WERI-Rb-1 (cell line): Measurements from ENCODE around the gene ERCC6L2.

Source experiments
- DNase-seq: peaks from one replicate; pipeline ENCODE4 v3.0.0-alpha.2; 2020
- H3K27ac ChIP-seq: fragments of 250-450 bp; sonication (Bioruptor Pico); 2 replicates; pipeline ENCODE4 v1.5.1; 2020; ENCODE audit warnings: mild to moderate bottlenecking, moderate library complexity
- H3K27me3 ChIP-seq: fragments of 250-450 bp; sonication (Bioruptor Pico); 2 replicates; pipeline ENCODE4 v1.5.1; 2021; ENCODE audit warnings: mild to moderate bottlenecking, low read depth, moderate library complexity; ENCODE audit not compliant: insufficient read depth, severe bottlenecking
- H3K36me3 ChIP-seq: fragments of 250-450 bp; sonication (Bioruptor Pico); 2 replicates; pipeline ENCODE4 v1.5.1; 2020; ENCODE audit warnings: mild to moderate bottlenecking, moderate library complexity
- H3K4me3 ChIP-seq: 2 replicates; pipeline ENCODE4 v1.5.1; 2011; ENCODE audit warnings: low read depth, mild to moderate bottlenecking, control low read depth, low read length
- H3K9me3 ChIP-seq: fragments of 250-450 bp; sonication (Bioruptor Pico); 2 replicates; pipeline ENCODE4 v1.5.1; 2021; ENCODE audit warnings: mild to moderate bottlenecking, moderate library complexity; ENCODE audit not compliant: severe bottlenecking
- TF ChIP-seq, protein P1 (sequence below): IDR thresholded peaks from 2 replicates; pipeline ENCODE4 v1.5.1; 2011; ENCODE audit warnings: low read depth, mild to moderate bottlenecking, control low read depth, inconsistent platforms, low read length

Gene ERCC6L2

DNA sequence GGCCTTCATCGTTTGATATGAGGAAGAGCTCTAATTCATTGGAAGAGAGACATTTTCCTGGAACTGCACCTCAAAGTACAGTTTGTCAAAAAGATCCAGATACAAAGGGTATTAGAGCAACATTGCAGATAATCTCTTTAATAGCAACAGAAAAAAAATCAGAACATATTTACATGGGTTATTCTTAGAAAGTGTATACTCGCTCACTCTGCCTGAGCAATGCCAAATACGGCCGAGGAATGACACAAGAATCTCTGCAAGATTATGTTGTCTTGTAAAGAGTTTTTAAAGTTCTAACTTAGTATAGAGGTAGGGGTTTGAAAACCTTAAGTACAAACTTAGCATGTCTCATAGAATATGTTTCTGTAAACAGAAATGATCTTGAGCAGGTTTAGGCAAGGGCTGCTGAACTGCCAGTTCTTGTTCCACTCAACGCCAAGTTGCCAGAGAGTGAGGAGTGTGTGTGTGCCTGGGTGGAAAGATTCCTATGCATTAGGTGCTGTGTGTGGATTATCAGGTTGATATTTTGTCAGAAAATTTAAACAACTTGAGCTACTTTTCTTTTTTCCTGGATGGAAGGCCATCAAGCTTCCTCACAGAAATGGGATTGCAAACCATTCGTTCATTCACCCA is 41.8 kb upstream of the ERCC6L2 start:
- TF ChIP-seq, protein P1, sequence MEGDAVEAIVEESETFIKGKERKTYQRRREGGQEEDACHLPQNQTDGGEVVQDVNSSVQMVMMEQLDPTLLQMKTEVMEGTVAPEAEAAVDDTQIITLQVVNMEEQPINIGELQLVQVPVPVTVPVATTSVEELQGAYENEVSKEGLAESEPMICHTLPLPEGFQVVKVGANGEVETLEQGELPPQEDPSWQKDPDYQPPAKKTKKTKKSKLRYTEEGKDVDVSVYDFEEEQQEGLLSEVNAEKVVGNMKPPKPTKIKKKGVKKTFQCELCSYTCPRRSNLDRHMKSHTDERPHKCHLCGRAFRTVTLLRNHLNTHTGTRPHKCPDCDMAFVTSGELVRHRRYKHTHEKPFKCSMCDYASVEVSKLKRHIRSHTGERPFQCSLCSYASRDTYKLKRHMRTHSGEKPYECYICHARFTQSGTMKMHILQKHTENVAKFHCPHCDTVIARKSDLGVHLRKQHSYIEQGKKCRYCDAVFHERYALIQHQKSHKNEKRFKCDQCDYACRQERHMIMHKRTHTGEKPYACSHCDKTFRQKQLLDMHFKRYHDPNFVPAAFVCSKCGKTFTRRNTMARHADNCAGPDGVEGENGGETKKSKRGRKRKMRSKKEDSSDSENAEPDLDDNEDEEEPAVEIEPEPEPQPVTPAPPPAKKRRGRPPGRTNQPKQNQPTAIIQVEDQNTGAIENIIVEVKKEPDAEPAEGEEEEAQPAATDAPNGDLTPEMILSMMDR = no peak
- H3K36me3 ChIP-seq = no peaks in the 10 kb centered on the region
- no peak for DNase-seq

DNA sequence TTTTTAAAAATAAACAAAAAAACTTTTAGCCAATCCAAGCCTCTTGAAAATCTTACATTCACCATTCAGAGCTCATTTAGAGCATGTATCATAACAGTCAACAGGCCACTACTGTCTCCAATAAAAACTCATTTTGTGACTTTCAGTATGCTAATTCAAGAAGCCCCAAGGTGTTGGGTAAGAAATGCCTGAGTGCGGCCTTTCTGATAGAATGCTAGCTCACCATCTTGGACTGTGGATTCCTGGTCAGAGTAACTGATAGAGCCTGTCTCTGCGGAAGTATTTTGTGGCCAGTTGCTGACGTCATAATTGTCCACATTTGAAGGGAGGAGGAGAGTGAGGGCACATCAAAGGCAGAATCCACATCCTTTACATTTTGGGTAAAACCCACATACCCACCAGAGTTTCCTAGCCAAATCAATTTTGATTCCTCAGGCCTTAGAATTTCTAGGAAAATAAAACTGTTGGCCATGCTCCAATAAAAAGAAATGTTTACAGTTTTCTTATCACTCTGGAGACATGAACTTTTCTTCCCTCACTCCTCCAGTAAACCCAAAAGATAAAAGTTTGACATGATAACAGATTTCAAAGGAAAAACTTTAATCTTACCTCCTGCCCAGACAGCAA is 41.1 kb upstream of the ERCC6L2 start:
- Histone ChIP-seq H3K9me3 (no peaks in the 10 kb centered on the region), H3K27ac (no peak overlapping the region), H3K4me3 (no peak overlapping the region), H3K27me3 (no peaks in the 10 kb centered on the region), H3K36me3 (no peaks in the 10 kb centered on the region)
- TF ChIP-seq, protein P1 = no peak
- DNase-seq = no peak

More for the DNA sequence above, 41.8 kb upstream of the ERCC6L2 start:
- no peaks in the 10 kb centered on the region for H3K27me3 ChIP-seq
- H3K27ac ChIP-seq = no peak overlapping the region
- H3K9me3 ChIP-seq = no peaks in the 10 kb centered on the region
- H3K4me3 ChIP-seq = no peak overlapping the region

DNA sequence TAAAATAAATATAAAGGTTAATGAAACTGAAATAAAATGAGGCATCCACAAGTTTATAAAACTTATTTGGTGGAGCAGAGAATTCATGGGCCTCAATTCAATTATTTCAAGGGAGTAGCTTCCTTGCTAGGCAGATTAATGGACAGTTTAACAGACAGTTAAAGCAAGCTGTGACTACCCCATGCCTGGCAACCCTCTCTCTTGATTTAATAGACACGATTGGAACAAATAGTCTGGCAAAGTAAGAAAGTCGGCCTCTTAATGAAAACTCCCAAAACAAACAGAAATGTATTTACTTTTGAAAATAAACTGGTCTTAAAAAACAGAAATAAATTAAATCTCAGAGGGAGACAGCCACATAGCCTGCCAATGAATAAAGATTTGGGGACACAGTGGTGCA is 40.1 kb upstream of the ERCC6L2 start:
- no peaks in the 10 kb centered on the region for H3K36me3 ChIP-seq
- no peak overlapping the region for H3K27ac ChIP-seq
- TF ChIP-seq, protein P1 = no peak
- DNase-seq = no peak
- H3K27me3 ChIP-seq = no peaks in the 10 kb centered on the region
- H3K9me3 ChIP-seq = no peaks in the 10 kb centered on the region
- H3K4me3 ChIP-seq = no peak overlapping the region

DNA sequence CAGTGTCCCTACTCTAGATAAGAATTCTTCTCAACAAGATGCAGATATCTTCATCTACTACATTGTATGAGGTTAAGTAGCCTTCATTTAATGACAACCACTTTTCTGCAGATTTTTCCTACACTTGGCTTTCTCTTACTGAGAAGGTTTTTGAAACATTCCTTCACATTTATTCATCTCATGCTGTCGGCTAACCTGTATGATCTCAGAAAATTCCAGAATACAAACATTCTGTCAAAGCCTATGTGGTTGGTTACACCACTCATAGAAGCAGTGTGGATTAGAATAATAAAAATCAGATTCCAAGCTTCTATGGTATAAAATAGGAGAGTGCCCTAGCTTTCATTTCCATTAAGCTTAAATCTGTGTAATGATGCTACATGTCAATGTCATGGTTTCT is 39.4 kb upstream of the ERCC6L2 start:
- Histone ChIP-seq H3K27me3 (no peaks in the 10 kb centered on the region), H3K9me3 (no peaks in the 10 kb centered on the region), H3K36me3 (no peaks in the 10 kb centered on the region), H3K4me3 (no peak overlapping the region), H3K27ac (no peak overlapping the region)
- DNase-seq = no peak
- TF ChIP-seq, protein P1 = no peak

DNA sequence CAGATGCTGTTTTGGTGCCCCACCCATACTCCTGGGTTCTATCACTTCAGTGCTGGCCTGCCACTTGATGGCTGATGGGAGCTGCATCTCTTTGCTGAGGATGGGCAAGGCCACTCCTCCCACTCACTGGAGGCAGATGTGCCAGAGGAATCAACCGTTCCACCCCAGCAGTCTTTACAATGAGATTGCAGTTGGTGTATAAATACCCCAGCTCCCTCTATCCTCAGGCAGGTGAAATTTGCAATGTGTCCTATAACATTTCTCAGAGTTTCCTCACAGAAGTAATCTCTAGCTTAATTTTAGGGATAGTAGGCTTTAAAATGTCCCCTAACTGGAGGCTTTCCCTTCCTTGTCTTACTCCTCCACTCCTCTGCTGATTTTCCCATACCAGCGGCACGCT is 36.5 kb upstream of the ERCC6L2 start:
- Histone ChIP-seq H3K27me3 (no peaks in the 10 kb centered on the region), H3K36me3 (no peaks in the 10 kb centered on the region), H3K9me3 (peaks cover 2% of the 10 kb centered on the region), H3K27ac (no peak overlapping the region), H3K4me3 (no peak overlapping the region)
- TF ChIP-seq, protein P1 = no peak
- DNase-seq = no peak

DNA sequence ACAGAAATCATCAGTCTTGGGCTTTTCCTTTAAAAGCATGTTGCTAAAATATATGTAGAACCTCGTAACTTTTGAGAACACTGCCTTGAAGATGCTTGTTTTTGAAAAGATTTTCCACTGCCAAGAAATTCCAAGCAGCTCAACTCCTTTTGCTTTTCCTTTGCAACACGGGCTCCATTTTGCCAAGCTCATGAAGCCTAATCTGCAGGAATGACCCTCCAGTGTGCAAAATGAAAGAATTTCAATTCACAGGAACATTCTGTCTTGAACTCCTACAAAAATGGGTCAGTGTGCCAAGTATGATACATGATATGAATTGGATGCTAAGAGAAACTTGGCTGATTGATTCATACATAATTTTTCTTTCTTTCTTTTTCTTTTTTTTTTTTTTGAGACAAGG is 35.4 kb upstream of the ERCC6L2 start:
- TF ChIP-seq, protein P1 = no peak
- Histone ChIP-seq H3K27me3 (no peaks in the 10 kb centered on the region), H3K9me3 (peaks cover 2% of the 10 kb centered on the region), H3K4me3 (no peak overlapping the region), H3K27ac (no peak overlapping the region), H3K36me3 (no peaks in the 10 kb centered on the region)
- no peak for DNase-seq
